HG03135 (cell line): Measurements from ENCODE around the gene FERMT2.

Source experiments
- ATAC-seq: cut with Tn5 transposase; IDR thresholded peaks from one replicate; pipeline ENCODE4 v1.9.1; 2021; ENCODE audit warnings: mild to moderate bottlenecking, moderate library complexity; ENCODE audit not compliant: unreplicated experiment

Gene FERMT2

DNA sequence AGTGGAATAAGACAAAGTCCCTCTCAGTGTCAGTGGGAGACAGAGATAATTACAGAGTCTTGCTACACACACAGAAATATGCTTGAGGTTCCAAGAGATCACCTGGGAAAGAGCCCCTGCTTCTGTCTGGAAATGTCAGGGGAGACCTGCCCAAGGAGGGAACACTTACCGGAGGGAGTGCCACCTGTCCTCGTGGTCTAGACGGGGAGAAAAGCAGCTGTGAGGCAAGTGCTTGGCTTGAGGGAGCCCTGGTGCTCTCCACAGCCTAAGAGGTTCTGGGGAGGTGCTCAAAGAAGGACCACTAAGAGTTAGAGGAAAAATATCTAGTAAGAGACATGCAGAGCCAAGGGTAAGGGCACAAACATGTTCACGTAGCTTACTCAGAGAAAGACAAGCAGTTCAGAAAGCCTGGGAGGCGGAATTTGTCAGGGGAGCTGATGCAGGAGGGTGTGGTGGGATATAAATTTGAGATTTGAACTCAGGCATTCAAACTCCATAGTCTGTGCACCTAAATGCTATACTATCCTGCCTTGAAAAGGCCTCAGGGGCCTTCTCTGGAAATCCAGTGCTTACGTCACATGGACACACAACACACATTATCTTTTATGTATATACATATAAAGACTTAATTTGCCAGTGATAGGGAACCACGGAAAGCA lies 121.2 kb downstream of the FERMT2 start:
- ATAC-seq = no peak

DNA sequence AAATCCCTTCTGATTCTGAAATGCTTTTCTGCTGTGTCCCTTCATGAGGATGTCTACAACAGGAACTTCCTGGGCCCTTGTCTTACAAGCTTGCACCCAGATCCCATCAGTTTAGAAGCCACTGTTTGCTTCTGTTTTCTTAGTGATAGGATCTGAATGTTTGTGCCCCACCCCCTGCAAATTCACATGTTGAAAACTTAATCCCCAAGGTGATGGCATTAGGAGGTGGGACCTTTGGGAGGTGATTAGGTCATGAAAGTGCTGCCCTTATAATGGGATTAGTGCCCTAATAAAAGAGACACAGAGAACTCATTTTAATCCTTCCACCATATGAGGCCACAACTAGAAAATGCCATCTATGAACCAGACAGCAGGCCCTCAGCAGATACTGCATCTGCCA lies 123.4 kb downstream of the FERMT2 start:
- ATAC-seq = no peak

DNA sequence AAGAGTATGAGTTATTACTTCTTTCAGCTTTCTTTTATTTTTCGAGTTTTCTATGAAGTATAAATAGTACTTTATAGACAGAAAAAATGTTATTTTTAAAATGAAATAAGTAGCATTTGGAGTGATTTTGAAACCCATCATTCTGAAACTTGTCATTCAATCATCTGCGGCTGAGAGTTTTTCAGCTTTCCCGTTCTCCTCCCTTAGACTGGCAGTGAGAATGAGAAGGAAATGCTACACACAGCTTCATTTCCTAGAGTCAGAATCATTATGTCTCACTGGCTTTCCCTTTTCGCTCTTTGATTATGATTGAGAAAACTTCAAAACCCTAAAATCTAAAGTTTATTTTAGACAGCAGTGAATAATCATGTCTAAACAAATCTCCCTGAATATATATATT lies 125.8 kb downstream of the FERMT2 start:
- ATAC-seq = no peak

DNA sequence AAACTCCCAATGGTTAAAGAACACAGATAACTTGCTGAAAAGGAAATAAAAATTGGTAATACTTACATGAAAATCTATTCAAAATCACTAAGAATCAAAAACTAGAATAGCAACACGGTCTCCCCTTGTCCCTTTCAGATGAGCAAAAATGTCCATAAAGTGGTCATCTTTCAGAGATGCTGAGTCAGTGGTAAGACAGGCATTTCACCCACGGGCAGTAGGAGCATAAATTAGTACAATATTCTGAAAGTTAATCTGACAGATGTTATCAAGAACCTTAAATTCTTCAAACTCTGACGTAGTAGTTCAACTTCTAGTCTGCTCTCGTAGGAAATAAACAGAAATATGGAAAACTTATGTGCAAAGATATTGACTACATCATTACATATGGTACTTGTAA lies 126.4 kb downstream of the FERMT2 start:
- ATAC-seq = no peak

DNA sequence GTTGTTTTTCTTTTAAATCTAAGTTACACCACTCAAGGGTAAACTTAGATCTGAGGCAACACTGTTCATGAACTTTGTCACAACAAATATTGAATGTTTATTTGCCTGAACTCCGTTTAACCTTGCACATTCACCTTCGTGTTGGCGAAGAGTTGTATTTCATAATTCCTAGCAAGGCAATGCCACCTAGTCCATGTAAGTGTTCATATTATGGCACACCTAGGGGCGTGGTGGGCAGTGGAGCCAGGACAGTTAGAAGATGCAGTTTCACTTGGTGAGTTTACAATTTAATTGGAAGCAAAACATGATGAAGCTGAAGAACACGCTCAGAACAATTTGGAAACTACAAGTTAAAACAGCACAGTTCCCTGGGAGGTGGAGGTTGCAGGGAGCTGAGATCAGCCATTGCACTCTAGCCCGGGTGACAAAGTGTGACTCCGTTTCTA lies 129.0 kb downstream of the FERMT2 start:
- no peak for ATAC-seq

DNA sequence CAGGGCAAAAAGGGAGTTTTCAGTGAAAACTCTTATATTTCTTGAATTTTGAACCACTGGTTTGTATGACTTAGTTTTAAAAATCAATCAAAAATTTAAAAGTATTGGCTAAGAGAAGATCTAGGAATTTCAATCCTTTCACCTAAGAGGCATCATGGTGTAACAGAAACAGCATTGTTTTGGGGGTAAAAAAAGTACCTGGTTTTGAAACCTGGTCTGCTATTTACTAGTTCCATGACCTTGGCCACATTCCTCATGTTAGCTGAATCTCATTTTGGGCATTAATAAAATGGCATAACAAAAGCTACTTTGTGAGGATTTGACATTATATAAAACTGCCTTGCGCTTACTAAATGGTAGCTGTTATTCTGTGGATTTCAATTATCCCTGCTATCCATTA lies 142.7 kb downstream of the FERMT2 start:
- no peak for ATAC-seq
